Gastrocnemius medialis (tissue), 4 donors: ENCODE results near the gene NEURL2.

Experiments used
- POLR2A ChIP-seq, 2 donors: fragments of 450-650 bp; IDR thresholded peaks; one replicate each; pipeline ENCODE4 v1.6.1; 2017; ENCODE audit warnings: antibody characterized with exemption in 2 of 2, mild to moderate bottlenecking in 2 of 2, moderate library complexity in 2 of 2
- TF ChIP-seq, protein P1 (sequence below), 5 experiments: fragments of 450-650 bp in 3 of 5; fragments of 200-600 bp in 2 of 5; sonication (generic) in 2 of 5; IDR thresholded peaks in 4 of 5; conservative IDR thresholded peaks in 1 of 5; 1 replicate in 4 of 5; 2 replicates in 1 of 5; pipeline ENCODE4 v1.5.1; 2016 to 2019; ENCODE audit warnings: antibody characterized with exemption in 5 of 5, mild to moderate bottlenecking in 3 of 5, moderate library complexity in 3 of 5

DNA sequence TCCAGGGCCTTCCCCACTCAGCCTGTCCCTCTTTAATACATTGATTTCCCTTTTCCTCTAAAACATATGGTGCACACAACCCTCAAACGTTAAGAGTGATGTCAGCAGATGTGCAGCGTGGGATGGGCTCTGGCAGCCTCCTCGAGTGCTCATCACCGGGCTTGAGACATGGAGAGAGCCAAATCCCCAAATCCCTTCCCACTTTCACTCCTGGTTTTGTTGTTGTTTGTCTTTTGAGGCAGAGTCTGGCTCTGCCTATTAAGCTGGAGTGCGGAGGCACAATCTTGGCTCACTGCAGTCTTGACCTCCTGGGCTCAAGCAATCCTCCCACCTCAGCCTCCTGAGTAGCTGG is 26.8 kb upstream of the NEURL2 start:
- TF ChIP-seq, protein P1, sequence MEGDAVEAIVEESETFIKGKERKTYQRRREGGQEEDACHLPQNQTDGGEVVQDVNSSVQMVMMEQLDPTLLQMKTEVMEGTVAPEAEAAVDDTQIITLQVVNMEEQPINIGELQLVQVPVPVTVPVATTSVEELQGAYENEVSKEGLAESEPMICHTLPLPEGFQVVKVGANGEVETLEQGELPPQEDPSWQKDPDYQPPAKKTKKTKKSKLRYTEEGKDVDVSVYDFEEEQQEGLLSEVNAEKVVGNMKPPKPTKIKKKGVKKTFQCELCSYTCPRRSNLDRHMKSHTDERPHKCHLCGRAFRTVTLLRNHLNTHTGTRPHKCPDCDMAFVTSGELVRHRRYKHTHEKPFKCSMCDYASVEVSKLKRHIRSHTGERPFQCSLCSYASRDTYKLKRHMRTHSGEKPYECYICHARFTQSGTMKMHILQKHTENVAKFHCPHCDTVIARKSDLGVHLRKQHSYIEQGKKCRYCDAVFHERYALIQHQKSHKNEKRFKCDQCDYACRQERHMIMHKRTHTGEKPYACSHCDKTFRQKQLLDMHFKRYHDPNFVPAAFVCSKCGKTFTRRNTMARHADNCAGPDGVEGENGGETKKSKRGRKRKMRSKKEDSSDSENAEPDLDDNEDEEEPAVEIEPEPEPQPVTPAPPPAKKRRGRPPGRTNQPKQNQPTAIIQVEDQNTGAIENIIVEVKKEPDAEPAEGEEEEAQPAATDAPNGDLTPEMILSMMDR (IDR thresholded peaks at IDR 0.05 in 4 of 5, conservative IDR thresholded peaks at IDR 0.05 in 1 of 5) = no peak
- no peak for TF ChIP-seq POLR2A (IDR thresholded peaks at IDR 0.05)
